Naive thymus-derived CD8-positive, alpha-beta T cell (primary cell): ENCODE results near the gene HTT. TPM values are rescaled to one million over a fixed set of nuclear protein-coding genes. Genes with fewer than 3 reads are reported as not detected.

Source experiments
- ATAC-seq, 2 donors: fragments of 150-1000 bp; cut with Tn5 transposase in 1 of 2; sonication (Bioruptor Pico), chemical (Tn5 transposase) in 1 of 2; 1 replicate in 1 of 2; 2 replicates in 1 of 2; pipeline ENCODE4 v1.10.0; 2021; ENCODE audit warnings: mild to moderate bottlenecking in 2 of 2, moderate library complexity in 2 of 2
- POLR2A ChIA-PET: fragments of 350-600 bp; sonication (Branson Sonifier 250); formaldehyde crosslinking; loops from one replicate; lab custom pipeline; 2021; ENCODE audit warnings: antibody characterized with exemption; lab: Charles Lee
- DNase-seq, 10 donors: peaks; one replicate each; pipeline versions ENCODE4 v3.0.0 to v3.0.0-alpha.2; 2020 to 2022
- H3K27ac Mint-ChIP-seq, 10 donors: one replicate each; pipeline ENCODE4 v1.8.0; 2020 to 2022; ENCODE audit warnings: mild to moderate bottlenecking in 10 of 10, mixed read lengths in 10 of 10, moderate library complexity in 4 of 10, inconsistent platforms in 1 of 10
- H3K27me3 Mint-ChIP-seq, 5 donors: one replicate each; pipeline ENCODE4 v1.8.0; 2021 to 2022; ENCODE audit warnings: mixed read lengths in 5 of 5
- H3K36me3 Mint-ChIP-seq, 3 donors: one replicate each; pipeline ENCODE4 v1.8.0; 2020 to 2022; ENCODE audit warnings: mixed read lengths in 3 of 3, mild to moderate bottlenecking in 2 of 3, inconsistent platforms in 1 of 3
- H3K4me1 Mint-ChIP-seq, 4 donors: one replicate each; pipeline ENCODE4 v1.8.0; 2021 to 2022; ENCODE audit warnings: mixed read lengths in 4 of 4
- H3K4me3 Mint-ChIP-seq, 10 donors: one replicate each; pipeline ENCODE4 v1.8.0; 2020 to 2022; ENCODE audit warnings: mild to moderate bottlenecking in 10 of 10, mixed read lengths in 10 of 10, moderate library complexity in 6 of 10, inconsistent platforms in 1 of 10
- H3K9me3 Mint-ChIP-seq, 9 donors: one replicate each; pipeline ENCODE4 v1.8.0; 2020 to 2022; ENCODE audit warnings: mixed read lengths in 9 of 9, mild to moderate bottlenecking in 3 of 9, inconsistent platforms in 1 of 9, moderate library complexity in 1 of 9
- polyA plus RNA-seq, 3 donors: library from polyadenylated mRNA; unstranded; fragments of 300-500 nt; fragmentation: Illumina TruSeq; gene quantifications; one replicate each; pipeline ENCODE4 v1.2.3, GENCODE V29; 2021
- total RNA-seq, 8 experiments: library from RNA in 2 of 8; stranded (reverse) in 2 of 8; gene quantifications; one replicate each; pipeline ENCODE4 v1.2.3 and lab custom pipeline; 2021 to 2026

HTT gene
- total and polyA plus RNA-seq, 5 experiments from 2014 or later: 2.2 to 64.6 (median 5.0) TPM

DNA sequence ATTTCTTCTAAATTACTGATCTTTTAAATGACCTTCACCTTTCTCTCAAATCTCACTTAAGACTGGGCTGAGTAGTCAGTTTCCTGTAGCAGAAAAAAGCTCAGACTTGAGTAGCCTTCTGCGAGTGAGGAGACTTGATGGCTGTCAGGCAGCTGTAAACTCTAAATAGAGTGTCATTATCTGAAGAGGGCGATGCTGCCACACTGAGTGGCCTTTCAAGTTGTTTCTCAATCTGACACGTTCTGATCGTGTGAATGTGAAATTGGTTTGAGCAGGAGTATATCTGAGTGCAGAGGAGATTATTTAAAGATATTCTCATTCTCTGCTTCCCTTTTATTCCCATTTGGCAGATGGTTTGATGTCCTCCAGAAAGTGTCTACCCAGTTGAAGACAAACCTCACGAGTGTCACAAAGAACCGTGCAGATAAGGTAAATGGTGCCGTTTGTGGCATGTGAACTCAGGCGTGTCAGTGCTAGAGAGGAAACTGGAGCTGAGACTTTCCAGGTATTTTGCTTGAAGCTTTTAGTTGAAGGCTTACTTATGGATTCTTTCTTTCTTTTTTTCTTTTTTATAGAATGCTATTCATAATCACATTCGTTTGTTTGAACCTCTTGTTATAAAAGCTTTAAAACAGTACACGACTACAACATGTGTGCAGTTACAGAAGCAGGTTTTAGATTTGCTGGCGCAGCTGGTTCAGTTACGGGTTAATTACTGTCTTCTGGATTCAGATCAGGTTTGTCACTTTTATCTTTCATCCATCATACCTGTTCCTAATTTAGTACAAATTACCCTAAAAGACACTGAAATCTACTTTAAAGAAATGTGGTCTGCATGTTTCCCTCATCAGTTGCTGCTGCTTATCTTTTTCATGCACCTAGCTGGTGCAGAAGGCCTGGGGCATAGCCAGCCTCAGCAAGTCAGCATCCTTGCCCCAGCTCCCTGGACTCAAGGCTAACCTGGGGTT lies 100.2 kb downstream of the HTT start:
- Mint-ChIP-seq H3K27ac (peak overlapping the region in 1 of 10 donors; percentile 57), H3K9me3 (no peaks in the 10 kb centered on the region), H3K27me3 (no peaks in the 10 kb centered on the region), H3K36me3 (peaks cover 17 to 96% (median 53%) of the 10 kb centered on the region in 3 donors), H3K4me3 (no peak overlapping the region), H3K4me1 (peaks cover 0 to 9% (median 7%) of the 10 kb centered on the region in 4 donors)
- DNase-seq (no peak), ATAC-seq (no peak)
- POLR2A ChIA-PET: no interaction called here

DNA sequence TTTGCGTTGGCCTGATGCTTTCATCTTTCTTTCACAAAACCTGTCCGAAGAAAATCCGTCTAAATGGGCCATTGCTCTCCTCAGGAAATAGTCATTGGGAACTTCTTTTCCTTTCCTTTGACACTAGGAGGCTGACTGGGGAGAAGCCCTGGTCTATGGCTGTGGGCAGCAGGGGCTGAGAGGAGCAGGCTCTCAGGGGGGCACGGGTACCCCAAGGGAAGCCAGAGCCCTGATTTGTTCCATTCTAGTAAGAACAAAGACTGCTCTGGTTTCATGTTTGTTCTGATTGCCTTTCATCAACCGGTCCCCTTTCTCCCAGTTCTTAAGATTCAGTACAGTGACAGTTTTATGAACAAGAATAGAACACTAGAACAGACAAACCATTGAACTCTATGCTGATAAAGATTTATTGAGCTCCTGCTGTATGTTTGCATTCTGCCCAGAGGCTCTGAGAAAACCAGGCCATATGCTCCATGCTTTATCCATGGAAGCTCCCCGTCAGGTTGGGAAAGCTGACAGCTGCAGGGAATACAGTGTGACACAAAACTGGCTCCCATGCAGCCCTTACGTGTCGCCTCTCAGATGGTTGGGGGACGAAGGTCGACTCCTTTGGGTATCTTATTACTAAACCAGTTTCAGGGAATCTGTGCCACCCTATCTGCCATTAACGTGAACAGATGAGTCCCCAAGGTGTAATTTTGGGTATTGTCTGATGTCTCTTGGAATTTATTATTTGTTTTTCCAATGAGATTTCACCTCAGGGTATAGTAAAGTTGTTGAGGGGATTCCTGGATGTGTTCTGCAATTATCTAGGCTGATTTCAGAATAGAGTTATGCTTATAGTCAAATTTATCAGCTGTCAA lies 102.1 kb downstream of the HTT start:
- Mint-ChIP-seq H3K4me3 (no peak overlapping the region), H3K27ac (peak overlapping the region in 1 of 10 donors; percentile 22), H3K4me1 (peaks cover 0 to 9% (median 1%) of the 10 kb centered on the region in 4 donors), H3K27me3 (no peaks in the 10 kb centered on the region), H3K9me3 (no peaks in the 10 kb centered on the region), H3K36me3 (peaks cover 21 to 94% (median 53%) of the 10 kb centered on the region in 3 donors)
- DNase-seq (no peak), ATAC-seq (no peak)
- POLR2A ChIA-PET: no interaction called here

- POLR2A ChIA-PET: no interaction called here
- peaks cover 0 to 9% (median 1%) of the 10 kb centered on the region in 4 donors for H3K4me1 Mint-ChIP-seq
- no peaks in the 10 kb centered on the region for H3K27me3 Mint-ChIP-seq
- H3K36me3 Mint-ChIP-seq: peaks cover 21 to 94% (median 57%) of the 10 kb centered on the region in 3 donors
- no peak overlapping the region for H3K27ac Mint-ChIP-seq
- H3K4me3 Mint-ChIP-seq: no peak overlapping the region
- no peaks in the 10 kb centered on the region for H3K9me3 Mint-ChIP-seq
- no peak for ATAC-seq
- no peak for DNase-seq
These were observed 102.9 kb downstream of the HTT start for GRCh38 chr4:3177426-3177825.

DNA sequence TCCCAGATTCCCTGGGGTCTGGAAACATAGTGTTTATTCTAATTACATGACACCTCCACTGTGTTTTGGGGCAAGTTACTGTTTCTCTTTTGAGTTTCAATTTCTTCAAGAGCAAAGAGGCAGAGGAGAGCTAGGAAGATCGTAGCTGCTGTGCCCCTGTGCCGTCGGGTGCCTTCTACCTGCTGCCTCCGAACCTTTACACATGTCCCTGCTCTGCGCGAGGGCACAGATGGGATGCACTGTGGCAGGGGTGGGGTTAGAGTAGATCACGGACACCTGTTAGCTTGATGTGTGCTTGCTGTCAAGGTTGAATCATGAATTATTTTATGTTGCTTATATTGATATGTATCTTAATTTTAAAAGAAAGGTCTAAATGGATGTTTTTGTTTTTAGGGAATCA lies 103.4 kb downstream of the HTT start:
- POLR2A ChIA-PET: no interaction called here
- ATAC-seq: no peak
- Mint-ChIP-seq H3K36me3 (peaks cover 18 to 94% (median 52%) of the 10 kb centered on the region in 3 donors), H3K27me3 (no peaks in the 10 kb centered on the region), H3K9me3 (no peaks in the 10 kb centered on the region), H3K27ac (no peak overlapping the region), H3K4me3 (no peak overlapping the region), H3K4me1 (peaks cover 0 to 9% (median 1%) of the 10 kb centered on the region in 4 donors)
- no peak for DNase-seq

DNA sequence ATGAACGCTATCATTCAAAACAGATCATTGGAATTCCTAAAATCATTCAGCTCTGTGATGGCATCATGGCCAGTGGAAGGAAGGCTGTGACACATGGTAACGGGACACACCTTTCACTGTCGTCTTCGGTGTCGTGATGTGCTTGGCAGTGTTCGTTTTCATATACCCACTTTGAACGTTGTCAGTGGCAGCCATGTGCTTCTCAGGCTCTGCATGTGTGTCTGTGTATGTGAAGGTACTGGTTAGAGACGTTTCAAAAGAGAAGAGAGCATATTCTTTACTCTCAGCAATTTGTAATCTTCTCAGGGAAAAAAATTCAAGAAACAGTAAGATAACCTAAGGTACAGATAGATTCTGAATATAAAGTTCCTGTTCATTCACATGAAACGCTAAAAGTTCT lies 103.9 kb downstream of the HTT start:
- Mint-ChIP-seq H3K4me1 (peaks cover 0 to 9% (median 1%) of the 10 kb centered on the region in 4 donors), H3K4me3 (no peak overlapping the region), H3K36me3 (peaks cover 15 to 94% (median 48%) of the 10 kb centered on the region in 3 donors), H3K27ac (no peak overlapping the region), H3K27me3 (no peaks in the 10 kb centered on the region), H3K9me3 (no peaks in the 10 kb centered on the region)
- ATAC-seq: no peak
- POLR2A ChIA-PET: no interaction called here
- DNase-seq: no peak

DNA sequence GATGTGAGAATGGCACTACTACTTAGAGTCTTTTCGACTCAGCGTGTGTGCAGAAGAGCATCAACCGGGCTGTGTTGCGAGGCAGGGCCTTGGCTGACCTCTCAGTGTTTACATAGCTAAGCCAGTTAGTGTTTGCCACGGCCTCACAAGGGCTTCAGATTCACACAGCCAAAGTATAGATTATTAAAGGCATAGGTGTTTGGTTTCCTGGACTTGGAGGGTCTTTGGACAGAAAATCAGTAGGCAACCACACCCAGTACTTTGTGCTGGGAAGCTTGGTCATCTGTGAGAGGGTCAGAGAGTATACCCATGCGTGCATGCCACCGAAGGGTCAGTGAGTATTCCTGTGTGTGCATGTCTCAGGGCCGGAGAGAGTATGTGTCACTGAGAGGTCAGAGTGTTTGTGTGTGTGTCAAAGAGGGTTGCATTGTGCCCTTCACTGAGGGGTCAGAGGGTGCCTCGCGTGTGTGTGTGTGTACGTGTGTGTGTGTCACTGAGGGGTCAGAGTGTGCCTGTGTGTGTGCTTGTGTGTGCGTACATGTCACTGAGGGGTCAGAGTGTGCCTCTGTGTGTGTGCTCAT lies 104.7 kb downstream of the HTT start:
- POLR2A ChIA-PET: no interaction called here
- H3K36me3 Mint-ChIP-seq: peaks cover 21 to 95% (median 53%) of the 10 kb centered on the region in 3 donors
- ATAC-seq (no peak), DNase-seq (no peak)
- H3K9me3 Mint-ChIP-seq: no peaks in the 10 kb centered on the region
- peaks cover 0 to 9% (median 4%) of the 10 kb centered on the region in 4 donors for H3K4me1 Mint-ChIP-seq
- no peak overlapping the region for H3K27ac Mint-ChIP-seq
- H3K27me3 Mint-ChIP-seq: no peaks in the 10 kb centered on the region
- no peak overlapping the region for H3K4me3 Mint-ChIP-seq

DNA sequence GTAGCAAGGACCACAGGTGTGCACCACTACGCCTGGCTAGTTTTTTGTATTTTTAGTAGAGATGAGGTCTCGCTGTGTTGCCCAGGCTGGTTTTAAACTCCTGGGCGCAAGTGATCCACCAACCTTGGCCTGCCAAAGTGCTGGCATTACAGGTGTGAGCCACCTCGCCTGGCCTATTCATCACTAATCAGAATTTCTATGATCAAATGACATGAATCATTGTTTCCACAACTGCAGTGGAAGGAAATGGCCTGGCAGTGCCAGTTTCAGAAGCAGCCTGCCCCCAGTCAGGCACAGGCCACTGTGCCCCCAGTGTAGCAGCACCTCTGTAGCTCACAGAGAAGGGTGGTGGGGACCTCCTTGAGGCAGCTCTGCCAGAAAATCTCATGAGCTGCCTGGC lies 108.5 kb downstream of the HTT start:
- Mint-ChIP-seq H3K27me3 (no peaks in the 10 kb centered on the region), H3K27ac (peak overlapping the region in 1 of 10 donors; percentile 61), H3K4me3 (no peak overlapping the region), H3K4me1 (peaks cover 0 to 15% (median 2%) of the 10 kb centered on the region in 4 donors), H3K9me3 (no peaks in the 10 kb centered on the region), H3K36me3 (peaks cover 28 to 94% (median 57%) of the 10 kb centered on the region in 3 donors)
- DNase-seq: no peak
- POLR2A ChIA-PET: interaction anchor here (0.6 kb wide), 1 partner anchor 682 kb away, joined by 9 read pairs; no protein-coding TSS in a partner anchor
- ATAC-seq: no peak

DNA sequence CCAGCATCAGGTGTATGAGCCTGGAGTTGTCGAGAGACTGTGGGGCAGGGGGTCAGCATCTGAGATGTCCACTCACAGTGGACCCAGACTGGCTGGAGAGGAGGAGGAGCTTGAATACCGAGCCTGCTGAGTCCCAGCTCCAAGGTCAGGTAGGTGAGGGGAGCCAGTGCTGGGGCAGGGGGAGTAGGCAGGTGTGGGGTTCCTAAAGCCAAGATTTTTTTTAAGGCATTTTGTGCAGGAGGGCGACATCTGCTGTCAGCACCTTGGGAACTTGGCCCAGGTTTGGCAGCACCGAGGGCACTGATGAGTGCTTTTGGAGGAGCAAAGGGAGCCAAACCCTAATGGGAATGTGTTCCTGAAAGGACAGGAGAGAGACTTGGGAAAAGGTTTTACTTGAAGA lies 110.2 kb downstream of the HTT start:
- ATAC-seq: no peak
- Mint-ChIP-seq H3K27me3 (no peaks in the 10 kb centered on the region), H3K4me3 (no peak overlapping the region), H3K4me1 (peaks cover 0 to 13% (median 2%) of the 10 kb centered on the region in 4 donors), H3K36me3 (peaks cover 19 to 94% (median 52%) of the 10 kb centered on the region in 3 donors), H3K9me3 (no peaks in the 10 kb centered on the region), H3K27ac (peak overlapping the region in 4 of 10 donors; percentile 6 to 72 (median 38))
- POLR2A ChIA-PET: no interaction called here
- DNase-seq: no peak

- peaks cover 14 to 93% (median 51%) of the 10 kb centered on the region in 3 donors for H3K36me3 Mint-ChIP-seq
- H3K27me3 Mint-ChIP-seq: no peaks in the 10 kb centered on the region
- POLR2A ChIA-PET: interaction anchor here (0.7 kb wide), 1 partner anchor 12 kb away, joined by 3 read pairs; no protein-coding TSS in a partner anchor
- H3K4me1 Mint-ChIP-seq: peaks cover 4 to 13% (median 5%) of the 10 kb centered on the region in 4 donors
- H3K27ac Mint-ChIP-seq: no peak overlapping the region
- DNase-seq (no peak), ATAC-seq (no peak)
- no peaks in the 10 kb centered on the region for H3K9me3 Mint-ChIP-seq
- H3K4me3 Mint-ChIP-seq: no peak overlapping the region
These were observed 112.1 kb downstream of the HTT start for GRCh38 chr4:3186609-3187008.

GRCh38 chr4:3188118-3188517 lies 113.6 kb downstream of the HTT start:
- POLR2A ChIA-PET: no interaction called here
- Mint-ChIP-seq H3K27me3 (no peaks in the 10 kb centered on the region), H3K9me3 (no peaks in the 10 kb centered on the region), H3K36me3 (peaks cover 14 to 84% (median 46%) of the 10 kb centered on the region in 3 donors), H3K4me3 (no peak overlapping the region), H3K27ac (peak overlapping the region in 4 of 10 donors; percentile 26 to 56 (median 44)), H3K4me1 (peaks cover 6 to 17% (median 14%) of the 10 kb centered on the region in 4 donors)
- no peak for DNase-seq
- ATAC-seq: no peak

- DNase-seq (no peak), ATAC-seq (no peak)
- POLR2A ChIA-PET: no interaction called here
- Mint-ChIP-seq H3K27ac (peak overlapping the region in 2 of 10 donors; percentile 45 to 69), H3K36me3 (peaks cover 7 to 73% (median 39%) of the 10 kb centered on the region in 3 donors), H3K9me3 (no peaks in the 10 kb centered on the region), H3K4me1 (peaks cover 9 to 30% (median 20%) of the 10 kb centered on the region in 4 donors), H3K27me3 (no peaks in the 10 kb centered on the region), H3K4me3 (no peak overlapping the region)
These were observed 115.0 kb downstream of the HTT start for GRCh38 chr4:3189459-3189858.

DNA sequence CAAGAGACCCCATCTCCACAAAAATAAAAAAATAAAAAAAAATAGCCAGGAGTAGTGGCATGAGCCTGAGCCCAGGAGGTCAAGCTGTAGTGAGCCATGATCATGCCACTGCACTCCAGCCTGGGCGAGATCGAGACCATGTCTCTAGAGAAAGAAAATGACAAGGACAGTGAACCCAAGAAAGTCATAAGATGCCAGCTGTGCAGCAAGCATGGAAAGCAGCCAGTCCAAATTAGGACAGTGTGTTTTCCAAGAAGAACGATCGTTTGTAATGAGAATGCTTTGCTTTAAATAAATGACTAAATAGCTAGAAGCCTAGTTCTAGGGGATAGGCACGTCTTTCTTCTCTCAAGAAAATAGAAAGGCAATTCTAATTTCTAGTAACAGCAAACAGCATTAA lies 116.1 kb downstream of the HTT start:
- Mint-ChIP-seq H3K36me3 (peaks cover 10 to 67% (median 31%) of the 10 kb centered on the region in 3 donors), H3K4me1 (peaks cover 9 to 41% (median 31%) of the 10 kb centered on the region in 4 donors), H3K4me3 (no peak overlapping the region), H3K9me3 (no peaks in the 10 kb centered on the region), H3K27ac (no peak overlapping the region), H3K27me3 (no peaks in the 10 kb centered on the region)
- DNase-seq (no peak), ATAC-seq (no peak)
- POLR2A ChIA-PET: no interaction called here
